Liver (tissue), 9 donors: Measurements from ENCODE around the gene MEDAG. TPM values are rescaled to one million over a fixed set of nuclear protein-coding genes. Genes with fewer than 3 reads are reported as not detected.

Experiments
- DNase-seq: peaks from one replicate; pipeline ENCODE4 v3.0.0-alpha.2; 2017; ENCODE audit warnings: low spot score
- H3K27ac ChIP-seq, 2 donors: one replicate each; pipeline ENCODE4 v1.7.0; 2013; ENCODE audit warnings: inconsistent platforms in 2 of 2, low read length in 2 of 2, control low read depth in 1 of 2, low read depth in 1 of 2, mild to moderate bottlenecking in 1 of 2
- H3K27me3 ChIP-seq, 4 donors: one replicate each; pipeline versions ENCODE4 v1.6.1 to v1.7.0; 2013; ENCODE audit warnings: low read length in 3 of 4, inconsistent platforms in 1 of 4, mild to moderate bottlenecking in 1 of 4, moderate library complexity in 1 of 4; ENCODE audit not compliant: control insufficient read depth in 4 of 4, insufficient read depth in 4 of 4
- H3K36me3 ChIP-seq, 4 donors: one replicate each; pipeline versions ENCODE4 v1.6.1 to v1.7.0; 2013; ENCODE audit warnings: low read length in 3 of 4, mild to moderate bottlenecking in 3 of 4, low read depth in 1 of 4, moderate library complexity in 1 of 4; ENCODE audit not compliant: control insufficient read depth in 4 of 4, insufficient read depth in 3 of 4
- H3K4me1 ChIP-seq, 4 donors: one replicate each; pipeline versions ENCODE4 v1.6.1 to v1.7.0; 2013; ENCODE audit warnings: low read length in 3 of 4, mild to moderate bottlenecking in 3 of 4, moderate library complexity in 1 of 4; ENCODE audit not compliant: control insufficient read depth in 4 of 4, insufficient read depth in 4 of 4
- H3K4me3 ChIP-seq, 3 donors: one replicate each; pipeline versions ENCODE4 v1.6.1 to v1.7.0; 2013; ENCODE audit warnings: low read length in 3 of 3, control low read depth in 1 of 3, low read depth in 1 of 3, mild to moderate bottlenecking in 1 of 3
- H3K9ac ChIP-seq, 2 donors: one replicate each; pipeline ENCODE4 v1.7.0; 2013; ENCODE audit warnings: low read length in 2 of 2, mild to moderate bottlenecking in 2 of 2, moderate library complexity in 2 of 2, control low read depth in 1 of 2, low read depth in 1 of 2
- H3K9me3 ChIP-seq, 4 donors: one replicate each; pipeline versions ENCODE4 v1.6.1 to v1.7.0; 2013; ENCODE audit warnings: low read length in 3 of 4; ENCODE audit not compliant: control insufficient read depth in 4 of 4
- ATF3 ChIP-seq: IDR thresholded peaks from 2 replicates; pipeline ENCODE4 v1.6.1; 2016; ENCODE audit warnings: antibody characterized with exemption
- CTCF ChIP-seq: fragments of 150-350 bp; IDR thresholded peaks from 2 replicates; pipeline ENCODE4 v1.5.1; 2017; ENCODE audit warnings: improper control_type of control experiment, low read depth, low read length; ENCODE audit not compliant: missing input control
- EGR1 ChIP-seq, 2 donors: IDR thresholded peaks; 2 replicates each; pipeline ENCODE4 v1.6.1; 2016 to 2018; ENCODE audit warnings: antibody characterized with exemption in 2 of 2, low read depth in 2 of 2
- FOXA1 ChIP-seq: IDR thresholded peaks from 2 replicates; pipeline ENCODE4 v1.6.1; 2016; ENCODE audit warnings: antibody characterized with exemption
- FOXA2 ChIP-seq: IDR thresholded peaks from 2 replicates; pipeline ENCODE4 v1.6.1; 2016; ENCODE audit warnings: antibody characterized with exemption
- GABPA ChIP-seq, 2 donors: IDR thresholded peaks in 1 of 2; conservative IDR thresholded peaks in 1 of 2; 2 replicates each; pipeline ENCODE4 v1.6.1; 2016; ENCODE audit warnings: antibody characterized with exemption in 2 of 2, mild to moderate bottlenecking in 1 of 2, moderate library complexity in 1 of 2
- HNF4A ChIP-seq, 2 donors: conservative IDR thresholded peaks; 2 replicates each; pipeline ENCODE4 v1.6.1; 2016; ENCODE audit warnings: antibody characterized with exemption in 2 of 2, mild to moderate bottlenecking in 2 of 2
- HNF4G ChIP-seq: IDR thresholded peaks from 2 replicates; pipeline ENCODE4 v1.6.1; 2016; ENCODE audit warnings: antibody characterized with exemption
- JUND ChIP-seq, 2 donors: IDR thresholded peaks; 2 replicates each; pipeline ENCODE4 v1.6.1; 2016; ENCODE audit warnings: antibody characterized with exemption in 2 of 2
- MAX ChIP-seq: IDR thresholded peaks from 2 replicates; pipeline ENCODE4 v1.6.1; 2016; ENCODE audit warnings: antibody characterized with exemption
- NR2F2 ChIP-seq: IDR thresholded peaks from 2 replicates; pipeline ENCODE4 v1.6.1; 2016; ENCODE audit warnings: antibody characterized with exemption
- RAD21 ChIP-seq, 2 donors: IDR thresholded peaks; 2 replicates each; pipeline ENCODE4 v1.6.1; 2016; ENCODE audit warnings: antibody characterized with exemption in 2 of 2, mild to moderate bottlenecking in 2 of 2
- REST ChIP-seq: IDR thresholded peaks from 2 replicates; pipeline ENCODE4 v1.6.1; 2016; ENCODE audit warnings: antibody characterized with exemption, mild to moderate bottlenecking
- RXRA ChIP-seq, 2 donors: IDR thresholded peaks; 2 replicates each; pipeline ENCODE4 v1.6.1; 2017 to 2018; ENCODE audit warnings: antibody characterized with exemption in 2 of 2, mild to moderate bottlenecking in 1 of 2
- SP1 ChIP-seq: IDR thresholded peaks from 2 replicates; pipeline ENCODE4 v1.6.1; 2018; ENCODE audit warnings: antibody characterized with exemption, mild to moderate bottlenecking
- TAF1 ChIP-seq: conservative IDR thresholded peaks from 2 replicates; pipeline ENCODE4 v1.6.1; 2016; ENCODE audit warnings: antibody characterized with exemption, mild to moderate bottlenecking
- YY1 ChIP-seq: IDR thresholded peaks from 2 replicates; pipeline ENCODE4 v1.6.1; 2016; ENCODE audit warnings: antibody characterized with exemption, mild to moderate bottlenecking
- ZBTB33 ChIP-seq: IDR thresholded peaks from 2 replicates; pipeline ENCODE4 v1.6.1; 2016; ENCODE audit warnings: antibody characterized with exemption
- WGBS: extraction: QIAGEN DNeasy Blood & Tissue Kit; methylation state at CpG from one replicate; pipeline ENCODE4 v1.1.7; 2013; 5-methylcytosine and 5-hydroxymethylcytosine counted together
- polyA plus RNA-seq, 2 donors: library from polyadenylated mRNA; stranded (reverse) in 1 of 2; unstranded in 1 of 2; fragments of 200-250 nt in 1 of 2; fragments of >200 nt in 1 of 2; fragmentation: Nextera tagmentation in 1 of 2; extraction: Ambion mirVana in 1 of 2; gene quantifications; one replicate each; pipeline versions ENCODE4 v1.2.1 to v1.2.3, GENCODE V29; 2013 to 2015
- total RNA-seq, 2 donors: library from RNA; depleted of rRNA; stranded (reverse); fragments of >200 nt; gene quantifications; one replicate each; pipeline ENCODE4 v1.2.3, GENCODE V29; 2014
- donor health status: healthy.
- donor health status: healthy.
- donor health status: healthy.
- donor health status: healthy.
- donor health status: healthy.

Gene MEDAG
- total and polyA plus RNA-seq, 4 donors, result 0.05 to 0.50 (median 0.27) TPM

- peaks cover 0 to 2% (median 1%) of the 10 kb centered on the region in 4 donors for H3K4me1 ChIP-seq
- no peak overlapping the region for H3K9ac ChIP-seq
- no peak overlapping the region for H3K4me3 ChIP-seq
- no peak for DNase-seq
- peaks cover 0 to 3% (median 0%) of the 10 kb centered on the region in 4 donors for H3K9me3 ChIP-seq
- no peaks in the 10 kb centered on the region for H3K36me3 ChIP-seq
- H3K27ac ChIP-seq, result no peak overlapping the region
- 78% methylated on average over 17 of the region's 17 CpGs for WGBS
- no peak for TF ChIP-seq HNF4G
- TF ChIP-seq GABPA (IDR thresholded peaks at IDR 0.05 in 1 of 2, conservative IDR thresholded peaks at IDR 0.05 in 1 of 2), result no peak
- no peak for TF ChIP-seq YY1
- no peak for TF ChIP-seq CTCF
- TF ChIP-seq TAF1, result no peak
- TF ChIP-seq HNF4A (conservative IDR thresholded peaks at IDR 0.05), result no peak
- TF ChIP-seq JUND (IDR thresholded peaks at IDR 0.05), result no peak
- TF ChIP-seq SP1, result no peak
- TF ChIP-seq MAX, result no peak
- no peak for TF ChIP-seq RAD21 (IDR thresholded peaks at IDR 0.05)
- TF ChIP-seq ZBTB33, result no peak
- no peak for TF ChIP-seq FOXA2
- no peak for TF ChIP-seq REST
- no peak for TF ChIP-seq FOXA1
- TF ChIP-seq ATF3, result no peak
- no peak for TF ChIP-seq RXRA (IDR thresholded peaks at IDR 0.05)
- TF ChIP-seq EGR1 (IDR thresholded peaks at IDR 0.05; ENCODE audit: low read depth in 2 of 2), result no peak
- TF ChIP-seq NR2F2, result no peak
- H3K27me3 ChIP-seq, result no peaks in the 10 kb centered on the region
Measured at GRCh38 chr13:30862707-30863106, 43.4 kb upstream of the MEDAG start.
